MCF 10A (cell line): ENCODE results near the gene IGFL2. TPM values are rescaled to one million over a fixed set of nuclear protein-coding genes. Genes with fewer than 3 reads are reported as not detected.
A peak's percentile ranks its signal among the peaks of the same experiment; 100 is the strongest.
"Not testable (repeated sequence)": the region's sequence is repeated elsewhere in the genome, so short reads cannot be mapped to it uniquely, and the experiment has no call there.

Experiments used
- BruUV-seq: library from RNA; stranded (reverse); fragments of 400-500 nt; replicated peaks from 2 replicates; lab custom pipeline; 2021; lab: Mats Ljungman, UMichigan
- CTCF ChIA-PET: fragments of 300-600 bp; sonication (Branson Sonifier 250); formaldehyde crosslinking; extraction: SDS; loops from one replicate; lab custom pipeline; 2021; ENCODE audit warnings: antibody characterized with exemption, inconsistent platforms; lab: Yijun Ruan, JAX
- POLR2A ChIA-PET: fragments of 300-600, 350-650 bp; sonication (Branson Sonifier 250); formaldehyde crosslinking; extraction: SDS; loops from one replicate; lab custom pipeline; 2020; ENCODE audit warnings: antibody characterized with exemption, inconsistent platforms; lab: Yijun Ruan, JAX
- DNase-seq: peaks from one replicate; pipeline ENCODE4 v3.0.0-alpha.2; 2018; ENCODE audit not compliant: unreplicated experiment
- H3K27ac Mint-ChIP-seq: one replicate; pipeline ENCODE4 v1.8.0; 2022; ENCODE audit warnings: mild to moderate bottlenecking, low read depth, mixed read lengths; ENCODE audit not compliant: unreplicated experiment
- H3K27me3 Mint-ChIP-seq: one replicate; pipeline ENCODE4 v1.8.0; 2022; ENCODE audit warnings: mixed read lengths; ENCODE audit not compliant: insufficient read depth, unreplicated experiment
- H3K36me3 Mint-ChIP-seq: one replicate; pipeline ENCODE4 v1.8.0; 2022; ENCODE audit warnings: mild to moderate bottlenecking, moderate library complexity, mixed read lengths; ENCODE audit not compliant: insufficient read depth, unreplicated experiment
- H3K4me1 Mint-ChIP-seq: one replicate; pipeline ENCODE4 v1.8.0; 2022; ENCODE audit warnings: mixed read lengths; ENCODE audit not compliant: insufficient read depth, unreplicated experiment
- H3K4me3 Mint-ChIP-seq: one replicate; pipeline ENCODE4 v1.8.0; 2022; ENCODE audit warnings: mild to moderate bottlenecking, moderate library complexity, mixed read lengths; ENCODE audit not compliant: unreplicated experiment
- H3K9me3 Mint-ChIP-seq: one replicate; pipeline ENCODE4 v1.8.0; 2022; ENCODE audit warnings: mixed read lengths; ENCODE audit not compliant: unreplicated experiment
- CTCF ChIP-seq: fragments of 200-600 bp; IDR thresholded peaks from one replicate; pipeline ENCODE4 v1.8.0; 2022; ENCODE audit warnings: antibody characterized with exemption, mild to moderate bottlenecking; ENCODE audit not compliant: unreplicated experiment
- intact Hi-C: fragments of 100-400 bp; cut with micrococcal nuclease; formaldehyde crosslinking; loops from 2 replicates; pipeline ENCODE4 v1.14.1; 2022
- total RNA-seq: library from RNA; stranded (reverse); gene quantifications from 2 replicates; pipeline ENCODE4 v1.2.3, GENCODE V29; 2022

IGFL2 gene
- total RNA-seq, 1 experiment from 2014 or later, result 1.3 TPM

GRCh38 chr19:46186717-46187101 is 38.7 kb downstream of the IGFL2 start:
- H3K4me3 Mint-ChIP-seq, result no peak overlapping the region
- intact Hi-C loops, result no loop called here

GRCh38 chr19:46189971-46190888 is 42.2 kb downstream of the IGFL2 start:
- no peaks in the 10 kb centered on the region for H3K9me3 Mint-ChIP-seq
- H3K27ac Mint-ChIP-seq, result no peak overlapping the region
- no peak for TF ChIP-seq CTCF
- ChIA-PET POLR2A (interaction anchor here (0.8 to 2.5 kb wide), 3 partner anchors 75 to 117 kb away, joined by 3 to 28 read pairs (median 4); no protein-coding TSS in a partner anchor), CTCF (interaction anchor here (0.6 to 8.7 kb wide), 18 partner anchors 14 to 164 kb away, joined by 3 to 88 read pairs (median 4); no protein-coding TSS in a partner anchor)
- H3K36me3 Mint-ChIP-seq, result peaks cover 4% of the 10 kb centered on the region
- DNase-seq, result no peak
- no TSS peak for BruUV-seq
- peaks cover 23% of the 10 kb centered on the region for H3K4me1 Mint-ChIP-seq
- H3K27me3 Mint-ChIP-seq, result no peaks in the 10 kb centered on the region
- intact Hi-C loops, result loop anchor here (1.0 to 2.0 kb wide), 3 partner anchors 75 to 161 kb away; no protein-coding TSS in a partner anchor
- H3K4me3 Mint-ChIP-seq, result no peak overlapping the region

More at GRCh38 chr19:46186717-46187101, 38.7 kb downstream of the IGFL2 start:
- H3K27me3 Mint-ChIP-seq, result no peaks in the 10 kb centered on the region
- ChIA-PET CTCF (interaction anchor here (0.7 to 2.4 kb wide), 2 partner anchors 104 to 158 kb away, joined by 6 to 7 read pairs; no protein-coding TSS in a partner anchor), POLR2A (interaction anchor here (1.2 kb wide), 1 partner anchor 104 kb away, joined by 4 read pairs; no protein-coding TSS in a partner anchor)
- no TSS peak for BruUV-seq
- H3K36me3 Mint-ChIP-seq, result peaks cover 4% of the 10 kb centered on the region
- H3K27ac Mint-ChIP-seq, result no peak overlapping the region
- no peak for DNase-seq
- H3K4me1 Mint-ChIP-seq, result peaks cover 32% of the 10 kb centered on the region
- no peaks in the 10 kb centered on the region for H3K9me3 Mint-ChIP-seq
- no peak for TF ChIP-seq CTCF

GRCh38 chr19:46191356-46191755 is 43.3 kb downstream of the IGFL2 start:
- BruUV-seq, result no TSS peak
- CTCF ChIA-PET, result interaction anchor here (0.8 to 8.7 kb wide), 10 partner anchors 54 to 181 kb away, joined by 4 to 88 read pairs (median 6); no protein-coding TSS in a partner anchor
- Mint-ChIP-seq H3K4me1 (peaks cover 18% of the 10 kb centered on the region), H3K36me3 (peaks cover 4% of the 10 kb centered on the region), H3K4me3 (no peak overlapping the region), H3K27ac (no peak overlapping the region), H3K9me3 (no peaks in the 10 kb centered on the region), H3K27me3 (no peaks in the 10 kb centered on the region)
- intact Hi-C loops, result no loop called here
- POLR2A ChIA-PET, result interaction anchor here (0.7 to 1.2 kb wide), 9 partner anchors 10 to 123 kb away, joined by 3 to 11 read pairs (median 4); no protein-coding TSS in a partner anchor
- no peak for DNase-seq
- TF ChIP-seq CTCF, result no peak

DNA sequence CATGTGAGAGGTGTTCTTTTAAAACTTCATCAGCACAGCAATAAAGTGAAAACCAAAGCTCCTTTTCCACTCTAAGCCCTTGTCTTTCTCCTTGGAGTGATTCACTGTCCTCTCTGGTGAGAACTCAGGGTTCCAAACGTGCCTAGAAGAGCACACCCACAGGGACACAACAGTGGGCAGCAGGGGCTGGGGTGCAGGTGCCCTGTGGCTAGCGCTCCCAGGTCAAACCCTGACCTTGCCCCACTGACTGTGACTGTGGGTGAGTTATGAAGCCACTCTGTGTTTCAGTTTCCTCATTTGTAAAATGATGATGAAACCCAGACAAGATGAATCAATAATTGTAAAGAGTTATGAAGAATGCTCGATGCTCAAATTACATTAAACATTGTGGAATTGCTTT is 43.9 kb downstream of the IGFL2 start:
- no peaks in the 10 kb centered on the region for H3K9me3 Mint-ChIP-seq
- H3K27me3 Mint-ChIP-seq, result no peaks in the 10 kb centered on the region
- DNase-seq, result no peak
- peaks cover 23% of the 10 kb centered on the region for H3K4me1 Mint-ChIP-seq
- H3K4me3 Mint-ChIP-seq, result no peak overlapping the region
- no TSS peak for BruUV-seq
- peaks cover 4% of the 10 kb centered on the region for H3K36me3 Mint-ChIP-seq
- ChIA-PET CTCF (interaction anchor here (0.8 to 8.7 kb wide), 10 partner anchors 54 to 182 kb away, joined by 3 to 88 read pairs (median 6); no protein-coding TSS in a partner anchor), POLR2A (interaction anchor here (0.7 to 1.2 kb wide), 9 partner anchors 9 to 124 kb away, joined by 3 to 11 read pairs (median 4); no protein-coding TSS in a partner anchor)
- H3K27ac Mint-ChIP-seq, result peak overlapping the region; percentile 75
- no peak for TF ChIP-seq CTCF
- intact Hi-C loops, result no loop called here

DNA sequence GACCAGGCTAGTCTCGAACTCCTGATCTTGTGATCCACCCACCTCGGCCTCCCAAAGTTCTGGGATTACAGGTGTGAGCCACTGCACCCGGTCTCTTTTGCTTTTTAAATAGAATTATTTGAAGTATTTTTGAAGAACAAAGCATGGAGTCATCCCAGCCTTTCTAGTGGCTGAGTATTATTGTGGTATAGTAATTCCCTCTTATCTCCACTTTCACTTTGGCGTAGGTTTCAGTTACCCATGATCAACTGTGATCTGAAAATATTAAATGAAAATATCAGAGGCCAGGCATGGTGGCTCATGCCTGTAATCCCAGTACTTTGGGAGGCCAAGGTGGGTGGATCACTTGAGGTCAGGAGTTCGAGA is 44.6 kb downstream of the IGFL2 start:
- H3K9me3 Mint-ChIP-seq, intact Hi-C loops, H3K27me3 Mint-ChIP-seq, DNase-seq, BruUV-seq, H3K36me3 Mint-ChIP-seq: not testable (repeated sequence)
- H3K27ac Mint-ChIP-seq, result peak overlapping the region; percentile 75
- POLR2A ChIA-PET, result interaction anchor here (1.2 to 2.6 kb wide), 7 partner anchors 9 to 111 kb away, joined by 3 to 32 read pairs (median 10); no protein-coding TSS in a partner anchor
- peaks cover 30% of the 10 kb centered on the region for H3K4me1 Mint-ChIP-seq
- peak overlapping the region; percentile 30 for H3K4me3 Mint-ChIP-seq
- CTCF ChIA-PET, result interaction anchor here (1.0 to 8.7 kb wide), 4 partner anchors 72 to 110 kb away, joined by 3 to 88 read pairs (median 6); no protein-coding TSS in a partner anchor
